ENCODE measurements around the gene SYN1. TPM values are rescaled to one million over a fixed set of nuclear protein-coding genes. Genes with fewer than 3 reads are reported as not detected.

SYN1 gene
- total RNA-seq, 4 donors from 2014 or later: 0.31 TPM; not detected in 3

DNA sequence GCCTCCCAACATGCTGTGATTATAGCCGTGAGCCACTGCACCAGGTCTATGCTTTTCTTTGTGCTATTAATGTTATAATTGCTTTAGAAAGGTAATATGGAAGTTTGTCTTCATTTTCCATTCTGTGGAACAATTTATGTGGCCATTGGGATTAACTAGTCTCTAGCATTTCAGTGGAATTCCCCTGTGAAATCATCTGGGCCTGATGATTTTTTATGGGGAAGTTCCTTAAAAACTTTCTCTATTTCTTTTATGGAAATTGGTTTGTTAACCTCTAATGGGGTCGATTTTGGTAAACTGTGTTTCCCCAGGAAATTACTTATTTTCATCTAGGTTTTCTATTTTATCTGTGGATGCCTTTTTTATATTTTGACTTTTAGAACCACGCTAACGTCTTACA lies 26.1 kb downstream of the SYN1 start:
- intact Hi-C loops (cut with DNase I): no loop called here
- no peaks in the 10 kb centered on the region for H3K27me3 ChIP-seq
- TF ChIP-seq POLR2A (IDR thresholded peaks at IDR 0.05) (no peak), CTCF (IDR thresholded peaks at IDR 0.05) (no peak)
- no peaks in the 10 kb centered on the region for H3K4me1 ChIP-seq
- no peaks in the 10 kb centered on the region for H3K36me3 ChIP-seq
- DNase-seq: no peak
- H3K9me3 ChIP-seq: peaks cover 0 to 8% (median 0%) of the 10 kb centered on the region in 3 donors
- WGBS, 2 donors: 59 to 73% methylated on average over 3 to 4 of the region's 4 CpGs
- no peak overlapping the region for H3K27ac ChIP-seq
- no peak overlapping the region for H3K4me3 ChIP-seq

DNA sequence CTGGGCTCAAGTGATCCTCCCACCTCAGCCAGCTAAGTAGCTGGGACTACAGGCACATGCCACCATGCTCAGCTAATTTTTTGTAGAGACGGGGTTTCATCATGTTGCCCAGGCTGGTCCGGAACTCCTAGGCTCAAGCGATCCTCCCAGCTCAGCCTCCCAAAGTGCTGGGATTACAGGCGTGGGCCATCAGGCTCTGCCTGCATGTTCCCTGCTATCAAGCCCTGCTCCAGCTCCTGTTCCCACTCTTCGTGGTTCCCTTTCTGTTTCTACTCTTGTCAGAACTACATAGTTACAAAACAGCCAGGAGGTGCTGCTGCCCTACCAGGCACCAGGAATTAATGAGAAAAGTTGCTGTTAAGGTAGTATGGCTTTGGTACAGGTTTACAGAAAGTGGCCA lies 28.7 kb downstream of the SYN1 start:
- intact Hi-C loops (cut with DNase I): no loop called here
- no peak for DNase-seq
- WGBS, 2 donors: 84% methylated on average over 5 of the region's 5 CpGs; no CpG with 5 or more reads in 1 of the 2 donors
- TF ChIP-seq CTCF (IDR thresholded peaks at IDR 0.05) (no peak), POLR2A (IDR thresholded peaks at IDR 0.05) (no peak)
- H3K36me3 ChIP-seq: no peaks in the 10 kb centered on the region
- no peaks in the 10 kb centered on the region for H3K4me1 ChIP-seq
- no peaks in the 10 kb centered on the region for H3K9me3 ChIP-seq
- H3K4me3 ChIP-seq: no peak overlapping the region
- no peak overlapping the region for H3K27ac ChIP-seq
- H3K27me3 ChIP-seq: no peaks in the 10 kb centered on the region

GRCh38 chrX:47587906-47588735 lies 31.5 kb downstream of the SYN1 start:
- Histone ChIP-seq H3K27me3 (no peaks in the 10 kb centered on the region), H3K36me3 (no peaks in the 10 kb centered on the region), H3K4me3 (no peak overlapping the region), H3K9me3 (no peaks in the 10 kb centered on the region), H3K27ac (no peak overlapping the region), H3K4me1 (peaks cover 0 to 11% (median 5%) of the 10 kb centered on the region in 3 donors)
- 69 to 91% methylated on average over 4 to 10 of the region's 16 CpGs for WGBS, 2 donors
- no peak for TF ChIP-seq CTCF (IDR thresholded peaks at IDR 0.05)
- TF ChIP-seq POLR2A (IDR thresholded peaks at IDR 0.05): no peak
- intact Hi-C loops (cut with DNase I): no loop called here
- no peak for DNase-seq

DNA sequence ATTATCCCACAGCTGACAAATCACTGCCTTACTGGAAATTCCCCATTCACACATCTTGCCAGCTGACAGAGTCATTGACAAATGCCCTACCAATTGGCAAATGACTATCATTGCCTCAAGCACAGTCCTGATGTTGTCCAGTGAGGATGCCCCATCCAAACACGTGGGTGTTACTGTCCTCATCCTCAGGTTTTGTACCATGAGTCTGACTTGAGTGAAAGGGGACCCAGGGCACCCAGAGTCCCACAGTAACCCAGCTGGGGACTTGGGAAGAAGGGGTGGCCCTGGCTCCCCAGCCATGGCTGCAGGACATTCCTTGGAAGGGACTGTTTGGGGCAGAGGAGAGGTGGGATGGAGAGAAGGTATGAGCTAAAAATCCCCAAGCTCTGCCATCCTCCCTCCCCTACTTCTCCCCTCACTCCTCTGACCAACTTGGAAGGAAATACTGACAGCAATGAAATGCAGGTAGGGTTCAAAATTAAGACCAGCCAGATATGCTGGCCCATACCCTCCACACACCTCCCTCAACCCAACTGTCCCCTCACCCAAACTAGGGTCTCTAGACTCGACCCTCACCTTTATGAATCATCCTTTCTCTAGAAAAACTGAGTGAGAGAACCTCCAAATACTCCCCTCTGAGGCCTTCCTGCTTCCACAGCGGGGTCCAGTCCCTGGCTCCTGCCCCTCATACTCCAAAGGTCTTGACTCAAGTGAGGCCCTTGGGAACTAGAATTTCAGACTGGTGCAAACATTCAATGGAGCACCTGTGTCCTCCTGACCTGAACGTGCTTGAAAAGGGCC lies 32.4 kb downstream of the SYN1 start:
- no peak for DNase-seq
- TF ChIP-seq CTCF (IDR thresholded peaks at IDR 0.05): no peak
- no peak for TF ChIP-seq POLR2A (IDR thresholded peaks at IDR 0.05)
- intact Hi-C loops (cut with DNase I): no loop called here
- Histone ChIP-seq H3K4me1 (peaks cover 0 to 17% (median 7%) of the 10 kb centered on the region in 3 donors), H3K27ac (no peak overlapping the region), H3K27me3 (no peaks in the 10 kb centered on the region), H3K9me3 (no peaks in the 10 kb centered on the region), H3K4me3 (no peak overlapping the region), H3K36me3 (no peaks in the 10 kb centered on the region)
- 45% methylated on average over 4 of the region's 4 CpGs; no CpG with 5 or more reads in 1 of the 2 donors for WGBS, 2 donors
